HG03108 (cell line): ENCODE results near the gene PRKD1.
"Not testable (repeated sequence)": the region's sequence is repeated elsewhere in the genome, so short reads cannot be mapped to it uniquely, and the experiment has no call there.

Source experiments
- ATAC-seq: cut with Tn5 transposase; IDR thresholded peaks from one replicate; pipeline ENCODE4 v1.9.1; 2021; ENCODE audit warnings: moderate library complexity; ENCODE audit not compliant: unreplicated experiment

PRKD1 gene

DNA sequence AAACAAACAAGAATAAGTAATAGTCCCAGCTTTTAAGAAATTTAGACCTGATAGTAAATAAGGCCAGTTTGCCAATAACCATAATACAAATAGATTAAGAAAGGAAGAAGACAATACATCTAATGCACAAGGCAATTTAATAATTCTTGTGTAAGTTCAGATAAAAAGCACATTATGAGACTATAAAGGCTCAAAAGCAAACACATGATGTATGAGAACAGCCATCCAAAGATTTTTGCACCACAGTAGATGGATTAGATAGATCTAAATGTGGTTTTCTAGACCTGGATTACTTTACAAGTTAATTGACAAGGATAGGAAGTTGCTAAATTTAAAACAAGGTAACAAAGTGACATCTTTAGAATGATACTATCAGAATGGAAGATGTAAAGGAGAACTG is 125.4 kb downstream of the PRKD1 start:
- ATAC-seq, result no peak

DNA sequence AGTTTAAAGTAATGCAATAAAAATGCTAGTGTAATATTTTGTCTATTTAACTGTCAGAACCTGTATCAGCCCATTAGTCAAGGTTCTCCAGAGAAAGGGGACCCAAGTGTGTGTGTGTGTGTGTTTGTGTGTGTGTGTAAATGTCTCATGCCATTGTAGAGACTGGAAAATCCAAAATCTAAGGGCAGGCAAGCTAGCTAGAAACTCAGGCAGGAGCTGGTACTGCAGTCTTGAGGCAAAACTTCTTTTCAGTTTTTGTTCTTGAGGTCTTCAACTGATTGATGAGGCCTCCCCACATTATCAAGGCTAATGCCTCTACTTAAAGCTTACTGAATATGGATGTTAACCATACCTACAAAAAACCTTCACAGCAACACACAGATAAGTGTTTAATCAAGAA is 126.7 kb downstream of the PRKD1 start:
- no peak for ATAC-seq

DNA sequence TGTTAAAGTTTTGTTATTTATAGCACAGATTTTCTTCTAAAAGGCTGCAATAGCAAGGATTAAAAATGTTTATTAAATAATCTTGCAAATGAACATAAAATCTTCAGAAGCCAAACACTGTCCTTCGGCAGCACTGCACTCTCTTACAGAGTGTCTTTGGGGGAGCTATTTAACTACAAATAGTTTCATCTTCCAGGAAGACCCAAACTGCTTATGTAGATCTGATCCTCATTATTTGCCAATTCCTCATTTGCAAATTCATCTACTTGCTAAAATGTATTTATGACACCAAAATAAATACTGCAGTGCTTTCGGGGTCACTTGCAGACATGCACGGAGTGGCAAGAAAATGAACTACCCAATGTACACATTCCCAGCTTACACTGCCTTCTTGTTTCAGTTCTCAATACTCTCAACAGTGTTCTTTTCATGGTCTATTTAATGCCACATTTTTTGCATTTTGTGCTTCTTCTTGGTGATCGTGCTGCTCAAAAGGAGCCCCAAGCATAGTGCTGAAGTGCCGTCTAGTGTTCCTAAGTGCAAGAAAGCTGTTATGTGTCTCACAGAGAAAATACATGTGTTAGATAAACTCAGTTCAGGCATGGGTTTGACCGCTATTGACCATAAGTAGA is 128.1 kb downstream of the PRKD1 start:
- peak; percentile 64 for ATAC-seq

DNA sequence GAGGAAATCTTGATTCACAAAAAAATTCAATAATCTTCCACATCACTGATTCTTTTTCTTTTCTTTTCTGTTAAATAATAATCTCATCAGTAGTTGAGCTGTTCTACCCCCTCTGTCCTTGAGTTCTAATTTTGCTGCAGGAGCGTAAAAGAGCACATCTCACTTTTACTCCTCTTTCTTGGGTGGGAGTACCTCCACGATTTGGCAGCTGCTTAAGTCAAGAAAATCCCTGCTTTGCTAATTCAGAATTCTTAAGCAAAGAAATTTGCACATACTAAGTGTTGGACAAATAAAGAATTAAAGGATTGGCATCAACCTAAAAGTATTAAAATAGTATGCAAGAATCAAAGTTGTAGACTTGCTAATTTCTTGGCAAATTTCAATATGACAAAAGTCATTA is 128.8 kb downstream of the PRKD1 start:
- ATAC-seq, result no peak

DNA sequence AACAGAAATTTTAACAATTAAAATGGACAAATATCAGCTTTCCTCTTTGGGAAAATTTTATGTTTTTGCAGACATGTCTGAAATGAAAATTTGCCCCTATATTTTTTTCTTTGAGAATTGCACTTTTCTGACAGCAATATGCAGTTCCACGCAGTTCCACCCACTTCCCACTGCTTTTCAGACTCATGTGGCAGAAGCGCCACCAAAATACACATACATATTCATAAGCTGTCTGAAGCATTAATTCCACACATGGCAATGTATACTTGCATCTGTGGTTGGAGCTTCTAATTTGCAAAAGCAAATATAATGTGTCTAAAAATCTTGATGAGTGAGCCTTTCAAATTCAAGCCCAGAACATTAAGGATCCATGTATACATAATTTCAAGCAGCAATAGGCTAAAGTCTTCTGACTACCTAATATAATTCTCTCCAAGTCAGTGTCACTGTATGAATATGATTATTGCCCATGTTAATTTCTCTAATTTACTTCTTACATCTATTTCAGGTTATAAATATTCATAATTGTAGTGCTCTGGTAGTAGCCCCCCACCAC is 129.5 kb downstream of the PRKD1 start:
- ATAC-seq, result no peak

DNA sequence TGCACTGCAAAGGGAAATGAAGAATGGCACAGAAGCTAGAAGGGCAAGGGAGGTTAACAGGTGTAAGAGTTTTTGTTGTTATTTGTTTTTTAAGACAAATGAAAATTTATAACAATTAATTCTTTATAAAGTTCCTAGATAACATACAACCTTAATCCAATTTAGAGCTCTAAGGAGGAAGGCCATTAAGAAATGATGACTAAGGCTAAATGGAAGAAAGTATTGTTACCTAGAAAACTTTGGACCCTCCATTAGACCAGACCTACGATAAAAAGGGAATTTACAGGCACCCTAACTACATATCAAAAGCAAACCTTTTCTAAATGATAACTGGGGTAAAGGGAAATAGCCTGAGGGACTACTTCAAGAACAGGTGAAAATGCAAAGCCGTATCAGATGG is 130.8 kb downstream of the PRKD1 start:
- no peak for ATAC-seq

DNA sequence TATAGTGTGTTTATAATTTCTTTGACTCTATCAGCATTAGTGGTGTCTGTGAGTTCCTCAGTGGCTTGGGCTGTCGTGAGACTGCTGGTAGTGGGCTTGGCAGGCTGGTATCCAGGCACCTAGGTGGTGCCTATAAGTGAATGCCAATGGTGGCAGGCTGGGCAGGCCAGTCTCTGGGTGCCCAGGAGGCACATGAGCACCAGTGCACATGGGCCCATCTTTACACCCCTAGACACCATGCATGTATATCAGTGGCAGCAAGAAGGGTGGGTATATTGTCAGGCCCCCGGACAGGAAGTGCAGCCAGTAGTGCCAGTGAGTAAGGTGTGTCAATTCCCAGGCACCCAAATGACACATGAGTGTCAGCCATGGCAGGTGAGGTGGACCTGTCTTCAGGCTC is 138.2 kb downstream of the PRKD1 start:
- ATAC-seq, result no peak

DNA sequence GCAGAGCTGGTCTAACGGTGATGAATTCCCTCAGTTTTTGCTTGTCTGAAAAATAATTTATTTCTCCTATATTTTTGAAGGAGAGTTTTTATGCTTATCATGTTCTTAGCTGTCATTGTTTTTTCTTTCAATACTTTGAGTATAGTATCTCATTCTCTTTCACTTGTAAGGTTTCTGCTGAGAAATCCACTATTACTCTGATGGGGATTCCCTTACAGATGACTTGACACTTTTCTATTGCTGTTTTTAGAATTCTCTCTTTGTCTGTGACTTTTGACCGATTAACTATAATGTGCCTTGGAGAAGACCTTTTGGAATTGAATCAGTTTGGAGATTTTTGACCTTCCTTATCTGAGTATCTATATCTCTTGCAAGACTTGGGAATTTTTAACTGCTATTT is 139.6 kb downstream of the PRKD1 start:
- no peak for ATAC-seq

DNA sequence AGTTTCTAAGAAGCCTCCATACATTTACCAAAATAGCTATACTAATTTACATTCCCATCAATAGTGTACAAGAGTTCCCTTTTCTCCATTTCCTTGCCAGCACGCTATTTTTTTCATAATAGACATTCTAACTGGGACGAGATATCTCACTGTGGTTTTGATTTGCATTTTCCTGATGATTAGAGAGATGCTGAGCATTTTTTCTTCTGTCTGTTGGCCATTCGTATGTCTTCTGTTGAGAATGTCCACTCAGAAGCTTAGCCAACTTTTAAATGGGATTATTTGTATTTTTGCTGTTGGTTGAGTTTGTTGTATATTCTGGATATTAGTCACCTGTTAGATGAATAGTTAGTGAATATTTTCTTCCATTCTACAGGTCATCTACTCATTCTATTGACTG is 144.1 kb downstream of the PRKD1 start:
- ATAC-seq, result no peak

DNA sequence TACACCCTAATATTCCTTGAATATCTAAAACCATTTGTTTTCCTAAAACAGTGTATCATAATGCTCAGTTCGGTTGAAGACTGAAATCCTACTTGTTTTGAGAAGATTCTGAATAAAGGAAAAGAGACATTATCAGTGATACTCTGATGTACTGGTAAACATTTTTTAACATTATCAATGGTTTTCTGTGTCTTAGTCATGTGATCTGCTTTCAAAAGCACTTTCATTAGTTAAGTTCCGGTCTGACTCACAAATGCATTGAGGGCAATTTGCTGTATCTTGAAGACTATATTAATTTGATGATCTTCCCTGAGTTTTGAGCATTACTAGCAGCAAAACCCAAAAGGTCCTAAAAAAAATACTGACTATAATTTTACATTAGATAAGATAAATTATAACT is 145.6 kb downstream of the PRKD1 start:
- no peak for ATAC-seq

DNA sequence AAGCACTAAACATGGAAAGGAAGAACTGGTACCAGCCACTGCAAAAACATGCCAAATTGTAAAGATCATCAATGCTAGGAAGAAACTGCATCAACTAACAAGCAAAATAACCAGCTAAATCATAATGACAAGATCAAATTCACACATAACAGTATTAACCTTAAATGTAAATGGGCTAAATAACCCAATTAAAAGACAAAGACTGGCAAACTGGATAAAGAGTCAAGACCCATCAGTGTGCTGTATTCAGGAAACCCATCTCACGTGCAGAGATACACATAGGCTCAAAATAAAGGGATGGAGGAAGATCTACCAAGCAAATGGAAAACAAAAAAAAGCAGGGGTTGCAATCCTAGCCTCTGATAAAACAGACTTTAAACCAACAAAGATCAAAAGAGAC is 150.5 kb downstream of the PRKD1 start:
- not testable (repeated sequence) for ATAC-seq

DNA sequence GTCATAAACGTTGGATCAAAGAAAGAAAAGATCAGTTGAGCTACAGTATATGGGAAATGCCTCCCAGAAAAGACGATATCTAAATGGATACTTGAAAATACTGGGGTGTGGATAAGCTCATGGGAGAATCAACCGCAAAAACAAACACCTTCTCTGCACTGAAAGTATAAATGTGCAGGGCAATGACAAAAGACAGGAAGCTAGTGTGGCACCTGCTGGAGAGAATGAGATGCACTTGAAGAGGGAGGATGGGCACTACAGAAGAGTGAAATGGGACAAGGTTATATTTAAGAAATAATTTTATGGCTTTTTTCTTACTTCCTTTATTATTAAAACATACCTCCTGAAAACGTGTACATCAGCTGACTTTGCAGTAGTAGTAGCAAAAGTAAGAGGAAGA is 153.7 kb downstream of the PRKD1 start:
- ATAC-seq, result no peak

DNA sequence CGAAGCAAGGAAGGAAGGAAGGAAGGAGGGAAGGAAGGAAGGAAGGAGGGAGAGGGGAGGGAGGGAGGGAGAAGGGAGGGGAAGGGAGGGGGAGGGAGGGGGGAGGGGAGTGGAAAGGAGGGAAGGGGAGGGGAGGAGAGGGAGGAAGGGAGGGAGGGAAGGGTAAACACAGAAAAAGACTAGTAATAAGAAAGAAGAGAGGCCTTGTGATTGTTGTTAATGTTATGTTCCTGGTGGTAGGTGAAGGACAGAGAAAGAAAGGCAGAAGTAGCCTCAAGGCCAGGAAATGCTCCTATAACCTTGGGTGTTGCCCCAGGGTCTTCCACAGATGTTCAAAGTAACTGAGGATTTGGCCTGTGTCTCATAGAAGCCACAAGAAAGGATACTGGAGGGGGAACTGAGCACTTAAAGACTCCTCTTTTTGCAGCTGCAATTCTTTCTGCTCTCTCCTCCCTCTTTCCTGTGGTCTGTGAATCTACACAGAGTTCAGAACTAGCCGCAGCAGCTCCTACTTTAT is 164.2 kb downstream of the PRKD1 start:
- no peak for ATAC-seq

DNA sequence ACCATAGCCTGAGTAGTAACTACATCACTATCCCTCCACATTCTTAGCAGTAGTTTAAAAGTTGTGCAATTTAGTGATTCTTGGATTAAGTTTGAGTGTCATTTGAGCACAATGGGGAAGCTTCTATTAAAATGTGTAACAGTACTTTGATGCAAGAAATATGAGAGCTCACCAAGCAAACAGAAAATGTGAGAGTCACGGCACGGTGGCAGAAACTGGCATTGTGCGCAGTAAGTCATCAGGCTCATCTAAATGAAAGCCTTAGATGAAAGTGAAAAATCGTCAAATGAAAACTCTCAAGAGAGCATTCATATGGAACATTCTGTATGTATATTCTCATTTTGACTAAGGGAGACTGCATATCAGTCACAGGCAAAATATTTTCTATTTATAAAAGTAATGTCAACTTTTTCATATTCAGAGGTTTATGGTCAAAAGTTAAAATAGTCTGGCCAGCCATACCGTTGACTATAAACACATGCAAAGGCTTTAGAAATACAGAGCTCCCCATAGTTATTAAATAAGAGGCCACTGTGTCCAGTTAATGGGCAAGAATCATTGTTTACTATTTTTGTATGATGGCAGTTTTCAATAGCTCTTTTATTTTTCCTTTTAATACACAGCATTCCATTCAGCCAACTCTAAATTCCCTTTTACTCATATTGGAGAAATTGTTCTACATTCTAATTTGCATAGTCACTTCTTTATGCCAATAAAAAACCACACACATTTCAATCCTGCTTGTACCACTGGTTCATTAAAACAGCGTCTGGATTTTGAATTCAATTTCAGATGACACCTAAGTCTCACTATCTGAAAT is 167.9 kb downstream of the PRKD1 start:
- peak; percentile 94 for ATAC-seq

DNA sequence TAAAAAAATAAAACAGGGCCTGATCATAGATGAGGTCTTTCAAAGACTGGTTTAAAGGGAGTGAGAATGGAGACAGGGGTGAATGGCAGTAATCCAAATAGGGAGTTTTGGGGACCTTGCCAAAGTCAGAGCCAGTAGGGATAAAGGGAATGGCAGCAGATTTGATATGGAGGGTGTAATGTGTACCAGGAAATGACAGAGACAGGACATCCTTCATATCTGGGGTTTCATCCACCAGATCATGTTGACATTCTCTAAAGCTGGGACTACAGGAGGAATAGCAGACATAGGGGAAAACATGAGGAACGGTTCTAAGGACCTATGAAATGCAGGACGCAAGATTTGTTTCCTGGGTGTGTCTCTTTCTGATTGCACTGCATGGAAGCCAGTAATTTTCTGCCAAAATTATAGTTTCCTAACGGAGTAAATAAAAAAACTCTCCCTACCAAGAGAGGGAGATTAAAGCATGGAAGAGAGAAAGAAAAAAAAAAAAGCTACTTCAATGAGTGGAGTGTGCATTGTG is 169.9 kb downstream of the PRKD1 start:
- no peak for ATAC-seq

DNA sequence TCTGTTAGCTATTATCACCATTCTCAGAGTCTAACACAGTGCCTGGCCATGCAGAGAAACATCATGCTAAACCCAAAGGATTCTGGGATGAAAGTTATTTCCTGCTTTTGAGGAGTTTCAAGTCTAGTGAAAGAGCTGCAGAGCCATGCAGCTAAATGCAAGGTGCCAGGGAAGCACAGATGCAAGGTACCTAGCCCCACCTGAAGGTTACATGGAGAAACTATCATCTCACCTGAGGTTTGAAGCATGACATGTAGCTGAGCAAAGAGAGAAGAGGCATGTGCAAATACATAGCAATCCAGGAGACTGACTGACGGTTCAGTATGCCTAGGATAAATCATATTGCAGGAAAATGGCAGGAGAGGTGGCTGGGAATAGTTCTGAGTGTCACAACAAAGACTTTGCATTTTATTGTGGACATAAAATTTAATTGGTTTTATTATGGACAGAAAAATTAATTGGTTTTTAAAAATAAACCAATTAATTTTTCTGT is 170.4 kb downstream of the PRKD1 start:
- ATAC-seq, result no peak

DNA sequence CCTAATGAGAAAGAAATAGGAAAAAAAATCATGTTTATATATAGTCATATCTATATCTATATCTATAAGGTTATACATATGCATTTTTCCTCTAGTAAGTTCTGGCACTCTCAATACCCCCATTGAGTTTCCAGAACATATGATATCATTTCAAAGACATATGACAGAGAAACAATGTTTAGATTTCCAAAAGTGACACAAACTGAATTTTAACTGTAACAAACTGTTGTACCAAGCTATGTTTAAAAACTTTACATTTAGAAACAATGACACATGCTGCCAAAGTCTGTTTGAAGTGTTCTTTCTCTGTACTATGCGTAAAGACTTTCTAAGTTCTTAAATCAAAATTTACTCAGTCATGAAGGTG is 171.6 kb downstream of the PRKD1 start:
- no peak for ATAC-seq

DNA sequence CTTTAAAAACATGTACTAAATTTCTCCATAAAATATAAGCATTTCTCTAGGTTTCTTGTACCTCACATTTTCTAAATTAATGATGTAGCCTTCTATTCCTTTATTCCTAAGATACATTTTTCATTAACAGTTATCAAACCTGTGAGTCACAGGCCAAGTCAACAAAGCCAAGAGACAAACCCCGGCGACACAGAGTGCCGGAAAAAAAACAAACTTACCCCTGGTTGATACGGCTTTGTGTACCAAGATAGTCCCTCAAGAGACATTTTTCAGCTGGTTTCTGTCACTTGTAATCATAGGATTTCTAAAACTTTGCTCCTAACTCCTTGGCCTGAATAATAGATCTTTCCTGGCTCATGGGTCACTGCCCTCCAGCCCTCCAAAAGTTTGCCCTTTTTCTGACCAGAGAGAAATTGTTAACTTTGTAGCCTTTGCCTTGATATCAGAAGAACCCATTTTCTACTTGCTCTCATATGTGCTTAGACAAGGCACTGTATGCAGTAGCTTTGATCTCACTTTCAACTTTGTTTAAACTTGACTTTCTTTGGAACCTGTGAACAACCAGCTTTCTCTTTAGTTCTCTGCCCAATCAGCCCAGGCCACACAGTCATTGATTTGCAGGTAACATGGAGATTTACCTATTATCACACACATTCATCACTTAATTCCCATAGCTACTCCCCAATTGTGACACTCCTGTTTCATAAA is 172.2 kb downstream of the PRKD1 start:
- ATAC-seq, result no peak

DNA sequence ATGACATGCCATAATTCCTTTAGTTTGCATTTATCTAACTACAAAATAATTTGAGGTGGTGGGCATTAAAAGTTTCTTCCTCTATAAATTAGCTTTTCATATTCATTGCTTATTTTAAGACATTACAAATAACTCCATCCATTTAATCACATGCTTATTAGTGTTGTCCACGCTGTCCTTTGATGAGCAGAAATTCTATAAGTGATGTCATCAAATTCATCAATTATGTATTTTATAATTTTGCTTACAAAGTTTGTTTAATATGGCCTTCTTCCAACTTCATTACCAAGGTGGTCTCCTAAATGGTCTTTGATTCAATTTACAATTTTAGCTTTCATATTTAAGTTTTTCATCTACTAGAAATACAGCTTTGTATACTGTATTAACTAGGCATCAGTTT is 173.5 kb downstream of the PRKD1 start:
- ATAC-seq, result no peak

DNA sequence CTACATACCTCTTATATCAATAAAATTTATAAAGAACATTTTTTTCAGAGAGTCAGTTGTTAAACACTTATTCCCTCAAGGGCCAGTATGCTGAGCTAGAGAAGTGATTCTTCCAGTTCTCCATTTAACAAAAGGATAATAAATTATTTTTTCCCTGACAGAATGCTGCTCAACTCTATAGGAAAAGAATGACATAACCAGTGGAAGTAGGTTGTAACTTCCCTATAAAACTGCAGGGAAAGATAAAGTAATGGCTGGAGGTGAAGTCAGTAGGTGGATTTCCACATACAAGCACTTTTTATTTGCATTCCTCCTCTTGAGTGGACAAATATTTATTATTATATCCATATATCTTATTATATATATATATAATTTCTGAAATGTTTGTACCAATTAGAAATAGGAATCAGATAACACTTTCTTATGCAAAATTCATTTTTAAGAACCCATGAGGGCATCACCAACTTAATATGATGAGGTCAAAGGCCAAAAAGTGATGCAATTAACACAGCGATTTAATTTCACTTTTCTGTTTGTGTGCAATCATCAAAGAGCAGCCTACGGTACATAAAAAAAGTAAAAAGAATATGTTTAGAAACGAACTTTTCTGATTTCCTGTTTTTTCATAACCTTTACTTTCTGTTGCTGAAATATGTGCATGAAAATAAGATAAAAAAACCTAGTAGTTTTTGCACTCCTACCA is 175.3 kb downstream of the PRKD1 start:
- ATAC-seq, result no peak

DNA sequence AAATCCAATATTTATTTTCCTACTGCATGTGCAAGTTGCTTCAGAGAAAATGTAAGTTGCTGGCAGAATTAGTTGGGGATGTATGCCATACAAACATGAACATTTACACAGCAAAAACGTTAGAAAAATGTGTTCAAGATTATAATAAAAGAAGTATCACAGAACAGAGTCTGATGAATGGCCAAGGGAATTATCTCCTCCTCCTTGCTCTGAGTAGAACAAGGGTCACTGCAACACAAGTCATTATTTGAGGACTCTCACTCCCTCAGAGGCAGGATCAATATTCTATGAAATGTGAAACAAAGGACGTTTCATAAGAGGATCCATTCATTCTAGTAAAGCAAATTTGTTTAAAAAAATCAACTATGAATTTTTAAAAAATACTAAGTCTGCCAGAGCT is 177.8 kb downstream of the PRKD1 start:
- ATAC-seq, result no peak
